ENCODE data around the gene C1S. TPM values are rescaled to one million over a fixed set of nuclear protein-coding genes. Genes with fewer than 3 reads are reported as not detected.

C1S gene
- total and polyA plus RNA-seq, 9 of the 15 experiments (the other 6 are each of a cell fraction or from before 2014, with no cell fraction given), result 0.08 to 0.84 (median 0.27) TPM

- no peak for FAIRE-seq
- no peak for TF ChIP-seq POLR2AphosphoS2 (IDR thresholded peaks at IDR 0.05; ENCODE audit: low read length)
- no peak for TF ChIP-seq ZC3H11A (IDR thresholded peaks at IDR 0.05; ENCODE audit: low read depth, low read length)
- TF ChIP-seq TBP (optimal IDR thresholded peaks at IDR 0.05; ENCODE audit: low read depth, low read length), result peak; percentile 30
- 0 out of 2 replicates have a peak, but pooled peaks have one; percentile 3 for TF ChIP-seq ZNF384 (IDR thresholded peaks at IDR 0.05; ENCODE audit: low read depth, low read length)
- no peak for TF ChIP-seq EZH2 (IDR thresholded peaks at IDR 0.05; ENCODE audit: borderline replicate concordance, low read depth, low read length)
- TF ChIP-seq NFIC (IDR thresholded peaks at IDR 0.05), result no peak
- TF ChIP-seq SUPT5H (IDR thresholded peaks at IDR 0.05), result no peak
- peak; percentile 0; the same call in 1 of the 2 replicates for TF ChIP-seq EP400 (IDR thresholded peaks at IDR 0.05)
- TF ChIP-seq TEAD1 (CRISPR knock-in tag; IDR thresholded peaks at IDR 0.05), result no peak
- TF ChIP-seq, protein P1, sequence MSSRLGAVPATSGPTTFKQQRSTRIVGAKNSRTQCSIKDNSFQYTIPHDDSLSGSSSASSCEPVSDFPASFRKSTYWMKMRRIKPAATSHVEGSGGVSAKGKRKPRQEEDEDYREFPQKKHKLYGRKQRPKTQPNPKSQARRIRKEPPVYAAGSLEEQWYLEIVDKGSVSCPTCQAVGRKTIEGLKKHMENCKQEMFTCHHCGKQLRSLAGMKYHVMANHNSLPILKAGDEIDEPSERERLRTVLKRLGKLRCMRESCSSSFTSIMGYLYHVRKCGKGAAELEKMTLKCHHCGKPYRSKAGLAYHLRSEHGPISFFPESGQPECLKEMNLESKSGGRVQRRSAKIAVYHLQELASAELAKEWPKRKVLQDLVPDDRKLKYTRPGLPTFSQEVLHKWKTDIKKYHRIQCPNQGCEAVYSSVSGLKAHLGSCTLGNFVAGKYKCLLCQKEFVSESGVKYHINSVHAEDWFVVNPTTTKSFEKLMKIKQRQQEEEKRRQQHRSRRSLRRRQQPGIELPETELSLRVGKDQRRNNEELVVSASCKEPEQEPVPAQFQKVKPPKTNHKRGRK (tag; IDR thresholded peaks at IDR 0.05), result 0 out of 2 replicates have a peak, but pooled peaks have one; percentile 57
- TF ChIP-seq HDAC3 (IDR thresholded peaks at IDR 0.05; ENCODE audit: borderline replicate concordance, partially characterized antibody), result no peak
- TF ChIP-seq DDX20 (tag; IDR thresholded peaks at IDR 0.05; ENCODE audit: low read depth), result no peak
- no peak for TF ChIP-seq ZNF318 (IDR thresholded peaks at IDR 0.05; ENCODE audit: borderline replicate concordance in 1 of 2, low read depth in 1 of 2)
These were observed 41.4 kb upstream of the C1S start for GRCh38 chr12:7019043-7019569.

More at GRCh38 chr12:7019043-7019569, 41.4 kb upstream of the C1S start:
- ChIA-PET CTCF (ENCODE audit: low intra/inter-chr PET ratio) (interaction anchor here (0.6 to 1.4 kb wide), 4 partner anchors 55 to 81 kb away, joined by 3 to 8 read pairs (median 3); no protein-coding TSS in a partner anchor), POLR2A (interaction anchor here (0.8 kb wide), 1 partner anchor 49 kb away, joined by 5 read pairs; no protein-coding TSS in a partner anchor)
- Histone ChIP-seq H3K36me3 (ENCODE audit: control insufficient read depth, insufficient read depth, low read length) (peaks cover 8% of the 10 kb centered on the region; the same call in 2 of the 3 replicates), H3K27me3 (ENCODE audit: control insufficient read depth in 2 of 2, insufficient read depth in 2 of 2, low read length in 2 of 2) (no peaks in the 10 kb centered on the region), H4K20me1 (replicated peaks; ENCODE audit: control insufficient read depth, insufficient read depth, low read length) (peaks cover 4% of the 10 kb centered on the region; the same call in 1 of the 2 replicates), H3K9me1 (ENCODE audit: control insufficient read depth, insufficient read depth, low read length) (no peaks in the 10 kb centered on the region), H3K79me2 (ENCODE audit: control insufficient read depth, insufficient read depth, low read length) (peaks cover 34% of the 10 kb centered on the region), H3K4me1 (replicated peaks in 1 of 2; ENCODE audit: control insufficient read depth in 2 of 2, insufficient read depth in 2 of 2, low read length in 2 of 2) (peaks cover 5 to 24% of the 10 kb centered on the region in 2 experiments; a peak in 4 of 5 replicates), H3K9ac (ENCODE audit: insufficient read depth in 1 of 2, low read depth in 2 of 2, low read length in 2 of 2) (peak overlapping the region; percentile 70 to 94; a peak in 3 of 4 replicates), H3K27ac (ENCODE audit: extremely low read depth, low read depth, low read length) (peak overlapping the region; percentile 84; the same call in 1 of the 3 replicates), H2AFZ (ENCODE audit: low read depth, low read length) (peak overlapping the region; percentile 75), H3K4me3 (peak overlapping the region; percentile 85), H3K9me3 (replicated peaks; ENCODE audit: control insufficient read depth, insufficient read depth, low read depth, low read length) (no peaks in the 10 kb centered on the region), H3K4me2 (ENCODE audit: insufficient read depth, low read length) (peak overlapping the region; percentile 59)
- DNase-seq (ENCODE audit: extremely low read depth in 1 of 4, low spot score in 3 of 4), result no peak
- in situ Hi-C loops (cut with MboI), result no loop called here
- no TSS peak for BruUV-seq (replicated peaks)
- no peak for ATAC-seq
- 9% methylated on average over 4 of the region's 6 CpGs for WGBS (ENCODE audit: insufficient coverage, low coverage, missing lambda C conversion rate)
- intact Hi-C loops (cut with micrococcal nuclease), result loop anchor here (5.0 kb wide), 1 partner anchor 47 kb away; the partner anchor contains the start of genes EMG1 and PHB2

Data from K562 (cell line).